ENCODE data around the gene SESN1. TPM values are rescaled to one million over a fixed set of nuclear protein-coding genes. Genes with fewer than 3 reads are reported as not detected.
A peak's percentile ranks its signal among the peaks of the same experiment; 100 is the strongest.
"Not testable (repeated sequence)": the region's sequence is repeated elsewhere in the genome, so short reads cannot be mapped to it uniquely, and the experiment has no call there.

The SESN1 gene
- 10.5 TPM for total RNA-seq

GRCh38 chr6:109094416-109095035, at the start of gene SESN1:
Gene SESN1, minus strand, starts transcription at chr6:109094846. Its CDS starts 773 bp downstream, at chr6:109094073.
- peak; percentile 88 for ATAC-seq

GRCh38 chr6:109143191-109143590, 48.5 kb upstream of the SESN1 start:
- DNase-seq (ENCODE audit: low spot score) (no peak), ATAC-seq (no peak)

More at GRCh38 chr6:109094416-109095035, at the start of gene SESN1:
- DNase-seq (ENCODE audit: low spot score): peak; percentile 94

- ATAC-seq; DNase-seq (ENCODE audit: low spot score): not testable (repeated sequence)
Measured at GRCh38 chr6:109142067-109142466, 47.4 kb upstream of the SESN1 start.

- ATAC-seq: no peak
Measured at GRCh38 chr6:109139109-109139508, 44.5 kb upstream of the SESN1 start.

GRCh38 chr6:109136530-109136929, 41.9 kb upstream of the SESN1 start:
- not testable (repeated sequence) for ATAC-seq; DNase-seq (ENCODE audit: low spot score)

More at GRCh38 chr6:109139109-109139508, 44.5 kb upstream of the SESN1 start:
- no peak for DNase-seq (ENCODE audit: low spot score)

GRCh38 chr6:109136039-109136438, 41.4 kb upstream of the SESN1 start:
- not testable (repeated sequence) for ATAC-seq

GRCh38 chr6:109135600-109135999, 41.0 kb upstream of the SESN1 start:
- ATAC-seq; DNase-seq (ENCODE audit: low spot score): not testable (repeated sequence)

More at GRCh38 chr6:109136039-109136438, 41.4 kb upstream of the SESN1 start:
- DNase-seq (ENCODE audit: low spot score): not testable (repeated sequence)

GRCh38 chr6:109130065-109130464, 35.4 kb upstream of the SESN1 start:
- ATAC-seq (no peak), DNase-seq (ENCODE audit: low spot score) (no peak)

GRCh38 chr6:109125504-109125903, 30.9 kb upstream of the SESN1 start:
- no peak for DNase-seq (ENCODE audit: low spot score)
- ATAC-seq: no peak

GRCh38 chr6:109124219-109124618, 29.6 kb upstream of the SESN1 start:
- DNase-seq (ENCODE audit: low spot score) (no peak), ATAC-seq (no peak)

GRCh38 chr6:109121411-109121810, 26.8 kb upstream of the SESN1 start:
- ATAC-seq: peak; percentile 41

GRCh38 chr6:109118871-109119354, 24.3 kb upstream of the SESN1 start:
- no peak for DNase-seq (ENCODE audit: low spot score)
- ATAC-seq: no peak

More at GRCh38 chr6:109121411-109121810, 26.8 kb upstream of the SESN1 start:
- no peak for DNase-seq (ENCODE audit: low spot score)

- DNase-seq (ENCODE audit: low spot score) (no peak), ATAC-seq (peak; percentile 3)
Measured at GRCh38 chr6:109118337-109118736, 23.7 kb upstream of the SESN1 start.

- DNase-seq (ENCODE audit: low spot score): peak; percentile 70
- peak; percentile 80 for ATAC-seq
Measured at GRCh38 chr6:109117346-109118035, 22.8 kb upstream of the SESN1 start.

- not testable (repeated sequence) for DNase-seq (ENCODE audit: low spot score); ATAC-seq
Measured at GRCh38 chr6:109112663-109113062, 18.0 kb upstream of the SESN1 start.

GRCh38 chr6:109109663-109110062, 15.0 kb upstream of the SESN1 start:
- DNase-seq (ENCODE audit: low spot score); ATAC-seq: not testable (repeated sequence)

- DNase-seq (ENCODE audit: low spot score): no peak
- no peak for ATAC-seq
Measured at GRCh38 chr6:109105681-109106080, 11.0 kb upstream of the SESN1 start.

GRCh38 chr6:109104512-109104911, 9.9 kb upstream of the SESN1 start:
- DNase-seq (ENCODE audit: low spot score) (no peak), ATAC-seq (no peak)

- no peak for ATAC-seq
- no peak for DNase-seq (ENCODE audit: low spot score)
Measured at GRCh38 chr6:109103942-109104341, 9.3 kb upstream of the SESN1 start.

GRCh38 chr6:109102762-109103161, 8.1 kb upstream of the SESN1 start:
- no peak for ATAC-seq
- no peak for DNase-seq (ENCODE audit: low spot score)

GRCh38 chr6:109097661-109098060, 3.0 kb upstream of the SESN1 start:
- DNase-seq (ENCODE audit: low spot score) (no peak), ATAC-seq (no peak)

- DNase-seq (ENCODE audit: low spot score) (no peak), ATAC-seq (no peak)
Measured at GRCh38 chr6:109096208-109096607, 1.6 kb upstream of the SESN1 start.

All from left lobe of liver (tissue), 2 donors.